Ishikawa (cell line): Measurements from ENCODE around the gene SLC22A13.

Source experiments
- EP300 ChIP-seq: IDR thresholded peaks from 2 replicates; pipeline ENCODE4 v1.6.1; 2012; ENCODE audit warnings: borderline replicate concordance
- FOXM1 ChIP-seq: IDR thresholded peaks from 2 replicates; pipeline ENCODE4 v1.6.1; 2012; ENCODE audit warnings: low read depth, borderline replicate concordance
- RAD21 ChIP-seq: IDR thresholded peaks from 2 replicates; pipeline ENCODE4 v1.6.1; 2012; ENCODE audit warnings: low read depth
- TF ChIP-seq, protein P1 (sequence below): IDR thresholded peaks from 2 replicates; pipeline ENCODE4 v1.6.1; 2012
- TF ChIP-seq, protein P2 (sequence below): IDR thresholded peaks from 2 replicates; pipeline ENCODE4 v1.6.1; 2012

GRCh38 chr3:38226273-38226672 lies 39.3 kb upstream of the SLC22A13 start:
- TF ChIP-seq, protein P1, sequence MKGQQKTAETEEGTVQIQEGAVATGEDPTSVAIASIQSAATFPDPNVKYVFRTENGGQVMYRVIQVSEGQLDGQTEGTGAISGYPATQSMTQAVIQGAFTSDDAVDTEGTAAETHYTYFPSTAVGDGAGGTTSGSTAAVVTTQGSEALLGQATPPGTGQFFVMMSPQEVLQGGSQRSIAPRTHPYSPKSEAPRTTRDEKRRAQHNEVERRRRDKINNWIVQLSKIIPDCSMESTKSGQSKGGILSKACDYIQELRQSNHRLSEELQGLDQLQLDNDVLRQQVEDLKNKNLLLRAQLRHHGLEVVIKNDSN: no peak
- TF ChIP-seq EP300 (no peak), FOXM1 (no peak), RAD21 (no peak)
- TF ChIP-seq, protein P2, sequence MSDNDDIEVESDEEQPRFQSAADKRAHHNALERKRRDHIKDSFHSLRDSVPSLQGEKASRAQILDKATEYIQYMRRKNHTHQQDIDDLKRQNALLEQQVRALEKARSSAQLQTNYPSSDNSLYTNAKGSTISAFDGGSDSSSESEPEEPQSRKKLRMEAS: no peak
